Subcutaneous abdominal adipose tissue (tissue), 5 donors: ENCODE results near the gene AEBP1.

Source experiments
- H3K27ac ChIP-seq: one replicate; pipeline ENCODE4 v1.7.0; 2013; ENCODE audit warnings: low read depth, mild to moderate bottlenecking, inconsistent platforms, low read length, moderate library complexity
- H3K27me3 ChIP-seq, 5 donors: one replicate each; pipeline ENCODE4 v1.7.0; 2013; ENCODE audit warnings: low read length in 5 of 5, inconsistent platforms in 1 of 5; ENCODE audit not compliant: control insufficient read depth in 5 of 5, insufficient read depth in 4 of 5
- H3K36me3 ChIP-seq, 5 donors: one replicate each; pipeline ENCODE4 v1.7.0; 2013; ENCODE audit warnings: low read length in 5 of 5; ENCODE audit not compliant: control insufficient read depth in 5 of 5, insufficient read depth in 5 of 5
- H3K4me1 ChIP-seq, 5 donors: one replicate each; pipeline ENCODE4 v1.7.0; 2013; ENCODE audit warnings: low read length in 5 of 5, mild to moderate bottlenecking in 3 of 5, moderate library complexity in 1 of 5; ENCODE audit not compliant: control insufficient read depth in 5 of 5, insufficient read depth in 5 of 5
- H3K4me3 ChIP-seq, 5 donors: one replicate each; pipeline ENCODE4 v1.7.0; 2013; ENCODE audit warnings: low read length in 5 of 5, low read depth in 1 of 5
- H3K9ac ChIP-seq, 5 donors: one replicate each; pipeline ENCODE4 v1.7.0; 2013; ENCODE audit warnings: low read length in 5 of 5, mild to moderate bottlenecking in 4 of 5, moderate library complexity in 3 of 5
- H3K9me3 ChIP-seq, 5 donors: one replicate each; pipeline ENCODE4 v1.7.0; 2013; ENCODE audit warnings: low read length in 5 of 5; ENCODE audit not compliant: control insufficient read depth in 5 of 5
- donor health status: healthy.
- donor health status: healthy.
- donor health status: healthy.
- donor health status: healthy.
- donor health status: healthy.

AEBP1 gene

GRCh38 chr7:44104860-44105771, 971 bp downstream of the AEBP1 start:
- Histone ChIP-seq H3K4me1 (peaks cover 13 to 54% (median 37%) of the 10 kb centered on the region in 5 donors), H3K9ac (peak overlapping the region; percentile 8 to 70 (median 59)), H3K36me3 (peaks cover 0 to 20% (median 7%) of the 10 kb centered on the region in 5 donors), H3K9me3 (no peaks in the 10 kb centered on the region), H3K27me3 (peaks cover 0 to 3% (median 0%) of the 10 kb centered on the region in 5 donors), H3K4me3 (peak overlapping the region; percentile 54 to 81 (median 69)), H3K27ac (peak overlapping the region; percentile 72)

- peaks cover 0 to 27% (median 11%) of the 10 kb centered on the region in 5 donors for H3K36me3 ChIP-seq
- H3K4me3 ChIP-seq: peak overlapping the region; percentile 54 to 81 (median 69)
- H3K4me1 ChIP-seq: peaks cover 13 to 52% (median 34%) of the 10 kb centered on the region in 5 donors
- peaks cover 0 to 6% (median 0%) of the 10 kb centered on the region in 5 donors for H3K27me3 ChIP-seq
- no peaks in the 10 kb centered on the region for H3K9me3 ChIP-seq
- peak overlapping the region; percentile 8 to 56 (median 41) for H3K9ac ChIP-seq
- peak overlapping the region; percentile 72 for H3K27ac ChIP-seq
These were observed 1.7 kb downstream of the AEBP1 start for GRCh38 chr7:44105832-44106231.

- Histone ChIP-seq H3K27me3 (peaks cover 0 to 6% (median 0%) of the 10 kb centered on the region in 5 donors), H3K4me3 (peak overlapping the region in 1 of 5 donors; percentile 9), H3K9ac (peak overlapping the region in 3 of 5 donors; percentile 8 to 56 (median 55)), H3K4me1 (peaks cover 13 to 48% (median 32%) of the 10 kb centered on the region in 5 donors), H3K9me3 (no peaks in the 10 kb centered on the region), H3K27ac (peak overlapping the region; percentile 72), H3K36me3 (peaks cover 0 to 33% (median 16%) of the 10 kb centered on the region in 5 donors)
These were observed 2.3 kb downstream of the AEBP1 start for GRCh38 chr7:44106311-44107065.

- Histone ChIP-seq H3K9ac (peak overlapping the region in 1 of 5 donors; percentile 23), H3K27ac (no peak overlapping the region), H3K9me3 (no peaks in the 10 kb centered on the region), H3K4me3 (no peak overlapping the region), H3K27me3 (peaks cover 0 to 6% (median 0%) of the 10 kb centered on the region in 5 donors), H3K4me1 (peaks cover 11 to 42% (median 26%) of the 10 kb centered on the region in 5 donors), H3K36me3 (peaks cover 0 to 42% (median 16%) of the 10 kb centered on the region in 5 donors)
These were observed 3.2 kb downstream of the AEBP1 start for GRCh38 chr7:44107116-44107960.

GRCh38 chr7:44107961-44108767, 4.0 kb downstream of the AEBP1 start:
- Histone ChIP-seq H3K27me3 (peaks cover 0 to 6% (median 0%) of the 10 kb centered on the region in 5 donors), H3K9me3 (no peaks in the 10 kb centered on the region), H3K4me3 (no peak overlapping the region), H3K27ac (no peak overlapping the region), H3K9ac (no peak overlapping the region), H3K36me3 (peaks cover 0 to 46% (median 21%) of the 10 kb centered on the region in 5 donors), H3K4me1 (peaks cover 9 to 34% (median 22%) of the 10 kb centered on the region in 5 donors)

- H3K27ac ChIP-seq: no peak overlapping the region
These were observed 4.9 kb downstream of the AEBP1 start for GRCh38 chr7:44108768-44109750.

GRCh38 chr7:44109991-44110390, 5.8 kb downstream of the AEBP1 start:
- H3K27ac ChIP-seq: no peak overlapping the region
- H3K4me1 ChIP-seq: peaks cover 9 to 24% (median 17%) of the 10 kb centered on the region in 5 donors
- H3K4me3 ChIP-seq: no peak overlapping the region
- H3K36me3 ChIP-seq: peaks cover 0 to 61% (median 37%) of the 10 kb centered on the region in 5 donors
- peaks cover 0 to 6% (median 0%) of the 10 kb centered on the region in 5 donors for H3K27me3 ChIP-seq
- no peak overlapping the region for H3K9ac ChIP-seq
- H3K9me3 ChIP-seq: no peaks in the 10 kb centered on the region

More at GRCh38 chr7:44108768-44109750, 4.9 kb downstream of the AEBP1 start:
- H3K4me3 ChIP-seq: no peak overlapping the region
- H3K9ac ChIP-seq: peak overlapping the region in 1 of 5 donors; percentile 30
- H3K4me1 ChIP-seq: peaks cover 9 to 28% (median 19%) of the 10 kb centered on the region in 5 donors
- H3K27me3 ChIP-seq: peaks cover 0 to 6% (median 0%) of the 10 kb centered on the region in 5 donors
- no peaks in the 10 kb centered on the region for H3K9me3 ChIP-seq
- peaks cover 0 to 52% (median 28%) of the 10 kb centered on the region in 5 donors for H3K36me3 ChIP-seq
